H1 (cell line): ENCODE results near the gene SEMG2. TPM values are rescaled to one million over a fixed set of nuclear protein-coding genes. Genes with fewer than 3 reads are reported as not detected.

Experiments
- polyA plus RNA-seq, 7 experiments: library from polyadenylated mRNA; depleted of rRNA in 3 of 7; stranded (reverse) in 5 of 7; unstranded in 2 of 7; fragments of >200 nt in 5 of 7; fragments of 200-250 nt in 2 of 7; gene quantifications; 1 replicate in 5 of 7; 2 replicates in 1 of 7; 4 replicates in 1 of 7; pipeline versions ENCODE4 v1.2.1 to v1.2.3, GENCODE V29; 2011 to 2013; ENCODE audit warnings: missing spikeins in 2 of 7, mixed read lengths in 2 of 7
- total RNA-seq: library from RNA; stranded (reverse); fragmentation: NEBNext Ultra II Directional; extraction: Animal tissue kit (Norgen Biotek cat#: 25700); gene quantifications from 2 replicates; pipeline ENCODE4 v1.2.1, GENCODE V29; 2021

The SEMG2 gene
- total and polyA plus RNA-seq, 2 of the 8 experiments (the other 6 are each of a cell fraction or from before 2014, with no cell fraction given) = not detected

Other genes starting within 250 kb of the SEMG2 start
- 1.8 and 1.9 TPM in 2 replicates for gene KCNS1, start 120.2 kb upstream of the SEMG2 start, total RNA-seq
- gene KCNS1, start 120.2 kb upstream of the SEMG2 start, polyA plus RNA-seq (2011; rRNA removed) = 1.4 and 2.0 TPM in 2 replicates
- gene WFDC5, start 106.2 kb upstream of the SEMG2 start, total RNA-seq = not detected in 2 replicates
- gene WFDC5, start 106.2 kb upstream of the SEMG2 start, polyA plus RNA-seq (2011; rRNA removed) = not detected in 2 replicates
- not detected in 2 replicates for gene WFDC12, start 96.9 kb upstream of the SEMG2 start, total RNA-seq
- gene WFDC12, start 96.9 kb upstream of the SEMG2 start, polyA plus RNA-seq (2011; rRNA removed) = not detected in 2 replicates
- not detected in 2 replicates for gene PI3, start 46.5 kb upstream of the SEMG2 start, total RNA-seq
- gene PI3, start 46.5 kb upstream of the SEMG2 start, polyA plus RNA-seq (2011; rRNA removed) = not detected in 2 replicates
- 4.5 and 5.8 TPM in 2 replicates for gene SEMG1, start 14.3 kb upstream of the SEMG2 start, total RNA-seq
- 0.64 and 3.0 TPM in 2 replicates for gene SEMG1, start 14.3 kb upstream of the SEMG2 start, polyA plus RNA-seq (2011; rRNA removed)
- gene SLPI, start 33.2 kb downstream of the SEMG2 start, total RNA-seq = not detected in 2 replicates
- gene SLPI, start 33.2 kb downstream of the SEMG2 start, polyA plus RNA-seq (2011; rRNA removed) = 0.17 TPM in 1 of 2 replicates, not detected in the other
- 0.67 and 0.73 TPM in 2 replicates for gene RBPJL, start 85.5 kb downstream of the SEMG2 start, total RNA-seq
- gene RBPJL, start 85.5 kb downstream of the SEMG2 start, polyA plus RNA-seq (2011; rRNA removed) = 1.3 and 1.5 TPM in 2 replicates
- 4.0 and 4.4 TPM in 2 replicates for gene MATN4, start 86.9 kb downstream of the SEMG2 start, total RNA-seq
- 2.1 and 3.6 TPM in 2 replicates for gene MATN4, start 86.9 kb downstream of the SEMG2 start, polyA plus RNA-seq (2011; rRNA removed)
- gene SDC4, start 127.1 kb downstream of the SEMG2 start, total RNA-seq = 59.2 and 60.2 TPM in 2 replicates
- gene SDC4, start 127.1 kb downstream of the SEMG2 start, polyA plus RNA-seq (2011; rRNA removed) = 29.9 and 34.6 TPM in 2 replicates
- 18.2 and 19.6 TPM in 2 replicates for gene SYS1, start 141.8 kb downstream of the SEMG2 start, total RNA-seq
- 50.8 and 57.4 TPM in 2 replicates for gene SYS1, start 141.8 kb downstream of the SEMG2 start, polyA plus RNA-seq (2011; rRNA removed)
- not detected in 2 replicates for gene TP53TG5, start 157.0 kb downstream of the SEMG2 start, total RNA-seq
- gene TP53TG5, start 157.0 kb downstream of the SEMG2 start, polyA plus RNA-seq (2011; rRNA removed) = not detected in 2 replicates
- 50.1 and 55.8 TPM in 2 replicates for gene DBNDD2, start 186.9 kb downstream of the SEMG2 start, total RNA-seq
- 95.5 and 96.3 TPM in 2 replicates for gene DBNDD2, start 186.9 kb downstream of the SEMG2 start, polyA plus RNA-seq (2011; rRNA removed)
- 64.3 and 66.0 TPM in 2 replicates for gene PIGT, start 194.8 kb downstream of the SEMG2 start, total RNA-seq
- 89.7 and 113 TPM in 2 replicates for gene PIGT, start 194.8 kb downstream of the SEMG2 start, polyA plus RNA-seq (2011; rRNA removed)
- gene WFDC2, start 248.4 kb downstream of the SEMG2 start, total RNA-seq = 77.9 and 86.0 TPM in 2 replicates
- gene WFDC2, start 248.4 kb downstream of the SEMG2 start, polyA plus RNA-seq (2011; rRNA removed) = 137 and 156 TPM in 2 replicates